WTC11 (cell line): ENCODE results near the gene PNP. TPM values are rescaled to one million over a fixed set of nuclear protein-coding genes. Genes with fewer than 3 reads are reported as not detected.

Experiments used
- ATAC-seq: fragments of 200-7000 bp; cut with Tn5 transposase; 2 replicates; pipeline ENCODE4 v1.10.0; 2021; ENCODE audit warnings: mild to moderate bottlenecking, moderate library complexity
- CTCF ChIA-PET: fragments of 300-600 bp; sonication (Branson Sonifier 250); formaldehyde crosslinking; loops from one replicate; lab custom pipeline; 2021; ENCODE audit warnings: antibody characterized with exemption; lab: Charles Lee
- POLR2A ChIA-PET: fragments of 350-600 bp; sonication (Branson Sonifier 250); formaldehyde crosslinking; loops from one replicate; lab custom pipeline; 2021; ENCODE audit warnings: antibody characterized with exemption; lab: Charles Lee
- DNase-seq: peaks from one replicate; pipeline ENCODE4 v3.0.0; 2021; ENCODE audit warnings: low spot score
- H3K27ac Mint-ChIP-seq: 2 replicates; pipeline ENCODE4 v1.8.0; 2021; ENCODE audit warnings: mixed read lengths
- H3K27me3 Mint-ChIP-seq: 2 replicates; pipeline ENCODE4 v1.8.0; 2021; ENCODE audit warnings: low read depth, mild to moderate bottlenecking, moderate library complexity, mixed read lengths
- H3K36me3 Mint-ChIP-seq: 2 replicates; pipeline ENCODE4 v1.8.0; 2021; ENCODE audit warnings: mixed read lengths
- H3K4me1 Mint-ChIP-seq: 2 replicates; pipeline ENCODE4 v1.8.0; 2022; ENCODE audit warnings: mixed read lengths
- H3K4me3 Mint-ChIP-seq: 2 replicates; pipeline ENCODE4 v1.8.0; 2021; ENCODE audit warnings: mild to moderate bottlenecking, moderate library complexity, mixed read lengths
- H3K9me3 Mint-ChIP-seq: 2 replicates; pipeline ENCODE4 v1.8.0; 2021; ENCODE audit warnings: mixed read lengths
- CDX4 ChIP-seq: fragments of 250-450 bp; sonication (Bioruptor Pico); IDR thresholded peaks from 2 replicates; pipeline ENCODE4 v1.9.0; 2021; ENCODE audit warnings: moderate library complexity, mild to moderate bottlenecking, inconsistent platforms, borderline replicate concordance
- E2F1 ChIP-seq: sonication (generic); formaldehyde crosslinking; IDR thresholded peaks from 2 replicates; pipeline ENCODE4 v1.8.0; 2022; ENCODE audit warnings: mild to moderate bottlenecking, missing genetic modification reagents
- ERG ChIP-seq: fragments of 250-450 bp; sonication (Bioruptor Pico); IDR thresholded peaks from 2 replicates; pipeline ENCODE4 v1.8.0; 2021; ENCODE audit warnings: mild to moderate bottlenecking
- FOXJ3 ChIP-seq: sonication (generic); formaldehyde crosslinking; IDR thresholded peaks from 2 replicates; pipeline ENCODE4 v1.9.0; 2021; ENCODE audit warnings: missing genetic modification reagents, mild to moderate bottlenecking, borderline replicate concordance
- GABPB1 ChIP-seq: sonication (generic); formaldehyde crosslinking; IDR thresholded peaks from 2 replicates; pipeline ENCODE4 v1.8.1; 2023; ENCODE audit warnings: mild to moderate bottlenecking, missing genetic modification reagents
- GTF2I ChIP-seq: fragments of 250-450 bp; sonication (Bioruptor Pico); conservative IDR thresholded peaks from 2 replicates; pipeline ENCODE4 v1.4.0; 2021; ENCODE audit warnings: mild to moderate bottlenecking
- JAZF1 ChIP-seq: fragments of 250-450 bp; sonication (Bioruptor Pico); IDR thresholded peaks from 2 replicates; pipeline ENCODE4 v1.9.0; 2021; ENCODE audit warnings: moderate library complexity, mild to moderate bottlenecking, inconsistent platforms
- NR3C1 ChIP-seq: sonication (generic); formaldehyde crosslinking; conservative IDR thresholded peaks from 2 replicates; pipeline ENCODE4 v1.8.1; 2023; ENCODE audit warnings: low read depth, mild to moderate bottlenecking, missing genetic modification reagents
- RORB ChIP-seq: fragments of 250-450 bp; sonication (Bioruptor Pico); IDR thresholded peaks from 2 replicates; pipeline ENCODE4 v1.9.0; 2021; ENCODE audit warnings: mild to moderate bottlenecking
- SMAD4 ChIP-seq: sonication (generic); formaldehyde crosslinking; IDR thresholded peaks from 2 replicates; pipeline ENCODE4 v1.8.0; 2022; ENCODE audit warnings: mild to moderate bottlenecking, missing genetic modification reagents
- SOX15 ChIP-seq: fragments of 250-450 bp; sonication (Bioruptor Pico); IDR thresholded peaks from 2 replicates; pipeline ENCODE4 v1.9.0; 2021; ENCODE audit warnings: mild to moderate bottlenecking
- TEAD1 ChIP-seq: sonication (generic); formaldehyde crosslinking; IDR thresholded peaks from 2 replicates; pipeline ENCODE4 v1.8.0; 2022; ENCODE audit warnings: mild to moderate bottlenecking, missing genetic modification reagents
- TEAD4 ChIP-seq: sonication (generic); formaldehyde crosslinking; IDR thresholded peaks from 2 replicates; pipeline ENCODE4 v1.8.0; 2022; ENCODE audit warnings: mild to moderate bottlenecking, missing genetic modification reagents
- USF2 ChIP-seq: sonication (generic); formaldehyde crosslinking; IDR thresholded peaks from 2 replicates; pipeline ENCODE4 v1.8.1; 2023; ENCODE audit warnings: mild to moderate bottlenecking, missing genetic modification reagents, moderate library complexity
- ZMAT4 ChIP-seq: fragments of 250-450 bp; sonication (Bioruptor Pico); IDR thresholded peaks from 2 replicates; pipeline ENCODE4 v1.9.0; 2021; ENCODE audit warnings: mild to moderate bottlenecking
- ZNF121 ChIP-seq: sonication (generic); formaldehyde crosslinking; IDR thresholded peaks from 2 replicates; pipeline ENCODE4 v1.8.0; 2023; ENCODE audit warnings: missing genetic modification reagents
- ZNF281 ChIP-seq: sonication (generic); formaldehyde crosslinking; IDR thresholded peaks from 2 replicates; pipeline ENCODE4 v1.8.0; 2023; ENCODE audit warnings: mild to moderate bottlenecking, missing genetic modification reagents
- ZNF423 ChIP-seq: fragments of 250-450 bp; sonication (Bioruptor Pico); IDR thresholded peaks from 2 replicates; pipeline ENCODE4 v2.1.2; 2022; ENCODE audit warnings: mild to moderate bottlenecking, moderate library complexity
- ZNF425 ChIP-seq: fragments of 250-450 bp; sonication (Bioruptor Pico); conservative IDR thresholded peaks from 2 replicates; pipeline ENCODE4 v1.9.0; 2021; ENCODE audit warnings: mild to moderate bottlenecking
- total RNA-seq: library from RNA; stranded (reverse); gene quantifications from 3 replicates; pipeline ENCODE4 v1.2.3, GENCODE V29; 2021

PNP gene
- total RNA-seq, 1 experiment from 2014 or later = 95.8 TPM

- POLR2A ChIA-PET = interaction anchor here (0.9 kb wide), 1 partner anchor 118 kb away, joined by 3 read pairs; no protein-coding TSS in a partner anchor
Measured at GRCh38 chr14:20489093-20489994, 20.1 kb downstream of the PNP start.

More at GRCh38 chr14:20489093-20489994, 20.1 kb downstream of the PNP start:
- peaks cover 11% of the 10 kb centered on the region for H3K9me3 Mint-ChIP-seq
- no peak overlapping the region for H3K4me3 Mint-ChIP-seq
- no peak for TF ChIP-seq SMAD4 (CRISPR knock-in tag)
- no peak for TF ChIP-seq ZNF423
- no peak for TF ChIP-seq ERG
- TF ChIP-seq TEAD1 (CRISPR knock-in tag) = no peak
- TF ChIP-seq CDX4 (CRISPR knock-in tag) = no peak
- TF ChIP-seq ZMAT4 (CRISPR knock-in tag) = no peak
- no peak for TF ChIP-seq E2F1 (CRISPR knock-in tag)
- TF ChIP-seq NR3C1 = no peak
- TF ChIP-seq SOX15 = no peak
- TF ChIP-seq ZNF281 (CRISPR knock-in tag) = no peak
- TF ChIP-seq TEAD4 (CRISPR knock-in tag) = no peak
- no peak for TF ChIP-seq GTF2I
- TF ChIP-seq USF2 (CRISPR knock-in tag) = no peak
- no peak for TF ChIP-seq FOXJ3
- TF ChIP-seq RORB (CRISPR knock-in tag) = no peak
- TF ChIP-seq JAZF1 (CRISPR knock-in tag) = no peak
- TF ChIP-seq GABPB1 (CRISPR knock-in tag) = no peak
- TF ChIP-seq ZNF121 (CRISPR knock-in tag) = no peak
- TF ChIP-seq ZNF425 (CRISPR knock-in tag) = no peak
- ATAC-seq (no peak), DNase-seq (no peak)
- peaks cover 48% of the 10 kb centered on the region for H3K4me1 Mint-ChIP-seq
- no peak overlapping the region; the same call in 1 of the 2 replicates for H3K27ac Mint-ChIP-seq
- H3K36me3 Mint-ChIP-seq = peaks cover under 1% of the 10 kb centered on the region; the same call in 1 of the 2 replicates
- no peaks in the 10 kb centered on the region; the same call in 1 of the 2 replicates for H3K27me3 Mint-ChIP-seq
- CTCF ChIA-PET = interaction anchor here (5.8 kb wide), 1 partner anchor 119 kb away, joined by 64 read pairs; no protein-coding TSS in a partner anchor
